NCI-H2081 treated with DMSO at 0.1 percent for 48 hours (cell line): Measurements from ENCODE around the gene KEL.

ENCODE experiments used
- DNase-seq: peaks from one replicate; lab custom pipeline; 2025; lab: John Stamatoyannopoulos, UW

The KEL gene

DNA sequence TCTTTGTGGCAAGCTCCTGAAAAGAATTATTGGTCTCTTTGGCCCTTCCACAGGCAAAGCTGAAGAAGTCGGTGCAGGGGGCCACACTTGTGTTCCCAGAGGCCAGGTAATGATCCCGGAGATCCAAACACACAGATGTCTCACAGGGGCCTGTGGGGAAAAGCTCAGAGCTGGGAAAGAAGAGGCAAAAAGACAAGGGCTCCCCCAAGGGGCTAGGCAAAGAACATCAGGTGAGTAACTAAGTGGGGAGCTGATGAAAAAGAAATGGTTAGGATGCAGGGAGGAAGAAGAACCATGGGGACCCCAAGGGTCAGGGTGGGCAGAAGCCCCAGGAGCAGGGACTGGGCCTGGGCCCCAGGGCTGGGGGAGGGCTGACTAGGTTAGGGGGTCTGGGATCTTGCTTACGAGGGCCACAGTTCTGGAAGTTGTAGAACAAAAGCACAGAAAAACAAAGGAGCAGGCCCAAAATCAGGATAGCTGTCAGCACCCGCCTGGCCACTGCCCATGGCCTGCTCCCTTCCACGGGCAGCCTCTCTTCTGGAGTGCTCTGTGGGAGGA is 1.1 kb downstream of the KEL start:
- DNase-seq = no peak

- DNase-seq = no peak
These were observed 3.0 kb downstream of the KEL start for GRCh38 chr7:142959202-142959601.

DNA sequence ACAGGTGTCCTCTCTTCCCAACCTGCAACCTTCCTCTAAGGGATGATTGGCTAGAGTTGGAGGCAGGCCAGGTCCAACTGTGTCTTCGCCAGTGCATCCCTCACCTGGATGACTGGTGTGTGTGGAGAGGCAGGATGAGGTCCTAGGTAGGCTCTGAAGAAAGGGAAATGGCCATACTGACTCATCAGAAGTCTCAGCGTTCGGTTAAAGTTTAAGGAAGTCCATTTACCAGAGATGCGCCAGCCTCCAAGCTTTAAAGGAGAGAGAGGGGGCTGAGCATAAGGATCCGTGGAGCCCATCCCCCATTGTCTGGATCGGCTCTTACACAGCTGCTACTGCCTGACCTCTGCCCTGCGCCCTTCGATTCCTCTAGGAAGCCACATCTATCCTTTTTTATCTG is 4.4 kb downstream of the KEL start:
- no peak for DNase-seq

DNA sequence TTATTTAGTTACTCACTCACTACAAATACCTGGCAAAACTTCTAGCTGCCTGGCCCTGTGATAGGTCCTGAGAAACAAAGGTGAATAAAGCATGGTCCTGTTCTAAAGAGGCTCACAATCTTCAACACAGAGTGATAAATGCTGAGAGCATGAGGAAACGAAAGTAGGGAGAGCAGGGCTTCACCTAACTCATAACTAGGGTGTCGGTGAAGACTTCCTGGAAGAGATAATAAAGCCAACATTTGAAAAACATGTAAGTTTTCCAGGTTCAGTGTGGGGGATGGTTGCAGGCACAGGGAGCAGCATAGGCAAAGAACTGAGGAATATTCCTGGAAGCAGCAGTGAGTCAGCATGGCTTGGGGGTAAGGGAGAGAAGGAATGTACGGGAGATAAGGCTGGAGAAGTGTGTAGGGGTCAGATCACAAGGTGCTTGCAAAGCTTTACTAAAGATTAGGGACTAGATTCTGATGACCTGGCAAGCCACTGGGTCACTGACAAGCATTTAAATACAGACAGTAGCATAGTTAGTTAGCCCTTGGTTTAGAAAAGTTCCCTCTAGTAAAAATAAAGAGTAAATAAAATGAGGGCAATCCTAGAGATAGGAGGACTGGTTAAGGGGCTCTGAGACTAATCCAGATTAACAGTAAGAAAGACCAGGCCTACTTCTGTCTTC is 5.1 kb downstream of the KEL start:
- DNase-seq = no peak

GRCh38 chr7:142954680-142955268 is 7.4 kb downstream of the KEL start:
- no peak for DNase-seq

DNA sequence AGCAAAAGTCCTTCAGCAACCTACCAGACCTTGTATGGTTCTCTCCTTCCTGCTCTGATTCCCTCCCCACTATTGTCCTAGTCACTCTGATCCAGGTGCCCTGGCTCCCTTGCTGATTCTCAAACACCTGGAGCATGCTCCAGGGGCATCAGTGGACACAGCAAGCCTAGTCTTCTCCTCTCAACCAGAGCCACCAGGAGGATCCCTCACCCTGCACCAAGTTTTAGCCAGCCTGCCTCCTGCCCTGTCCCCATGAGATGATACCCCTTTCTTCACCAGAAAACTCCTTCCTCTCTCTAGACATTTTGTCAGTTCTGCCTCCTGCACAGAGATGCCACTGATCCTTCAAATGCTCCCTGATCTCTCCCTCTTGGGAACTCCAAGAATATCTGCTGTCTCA is 11.9 kb downstream of the KEL start:
- no peak for DNase-seq

DNA sequence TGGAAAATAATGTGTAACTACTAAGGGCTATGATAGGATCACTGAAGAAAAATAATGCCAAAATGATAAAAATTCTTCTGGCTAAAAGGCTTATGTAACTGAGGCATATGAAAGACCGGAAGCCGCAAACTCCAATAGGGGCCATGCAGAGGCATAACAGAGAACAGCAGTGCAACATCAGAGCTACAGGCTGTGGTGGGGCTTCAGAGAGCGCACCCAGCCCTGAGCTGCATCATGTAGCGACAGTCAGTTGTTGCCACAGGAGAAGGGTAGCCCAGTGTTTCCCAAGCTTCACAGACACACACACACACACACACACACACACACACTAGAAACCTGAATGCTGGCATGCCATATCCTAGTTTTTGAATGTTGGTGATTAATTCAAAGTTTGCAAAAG is 13.6 kb downstream of the KEL start:
- no peak for DNase-seq

DNA sequence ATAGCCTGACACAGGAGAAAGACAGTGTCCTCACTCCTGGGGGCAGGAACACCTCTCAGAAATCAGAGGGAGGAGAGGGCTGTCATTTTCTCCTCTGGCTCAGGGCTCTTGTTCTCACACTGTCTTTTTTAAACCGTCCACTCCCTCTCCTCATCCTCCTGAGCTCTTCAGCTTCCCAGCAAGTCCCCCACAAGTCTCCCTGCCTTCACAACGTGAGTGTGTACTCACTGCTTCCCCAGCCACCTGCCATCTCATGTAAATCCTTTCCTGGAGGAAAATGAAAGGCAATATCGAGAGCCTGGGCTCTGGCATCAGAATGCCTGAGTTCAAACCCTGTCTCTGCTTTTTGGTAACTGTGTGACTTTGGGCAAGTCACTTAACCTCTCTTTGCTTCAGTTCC is 17.2 kb downstream of the KEL start:
- no peak for DNase-seq

- DNase-seq = no peak
These were observed 18.4 kb downstream of the KEL start for GRCh38 chr7:142943706-142944268.

DNA sequence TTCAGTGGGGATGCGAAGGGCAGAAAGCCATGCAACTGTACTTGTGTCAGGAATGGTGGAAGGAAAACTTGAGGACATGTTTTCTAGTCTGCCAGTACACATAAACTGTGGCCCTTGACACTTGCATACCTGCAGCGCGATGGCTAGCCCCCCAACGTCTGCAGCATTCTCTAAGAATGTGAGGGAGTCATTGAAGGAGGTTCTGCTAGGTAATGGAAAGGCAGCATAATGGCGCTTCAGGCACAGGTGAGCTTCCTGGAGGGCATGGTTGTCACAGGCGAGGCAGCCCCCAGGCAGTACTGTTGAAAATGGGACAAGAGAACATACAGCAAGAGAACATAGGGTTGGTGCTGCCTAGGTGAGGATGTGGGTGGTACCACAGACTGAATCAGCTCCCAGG is 19.4 kb downstream of the KEL start:
- no peak for DNase-seq

DNA sequence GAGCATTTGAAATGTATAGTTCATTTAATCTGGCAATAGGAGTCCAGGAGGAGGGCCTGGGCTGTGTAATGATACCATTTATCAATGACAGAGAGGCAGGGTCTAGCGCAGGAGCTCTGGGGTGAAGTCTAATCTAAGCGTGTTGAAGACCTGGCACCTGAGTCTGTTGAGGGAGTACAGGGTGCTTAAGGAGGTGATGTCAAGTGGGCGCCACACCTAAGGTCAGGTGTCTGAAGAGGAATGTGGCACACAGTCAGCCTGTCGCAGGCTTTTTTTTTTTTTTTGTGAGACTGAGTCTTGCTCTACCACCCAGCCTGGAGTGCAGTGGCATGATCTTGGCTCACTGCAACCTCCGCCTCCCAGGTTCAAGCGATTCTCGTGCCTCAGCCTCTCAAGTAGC is 20.6 kb downstream of the KEL start:
- DNase-seq = no peak

GRCh38 chr7:142940966-142941535 is 21.1 kb downstream of the KEL start:
- no peak for DNase-seq

DNA sequence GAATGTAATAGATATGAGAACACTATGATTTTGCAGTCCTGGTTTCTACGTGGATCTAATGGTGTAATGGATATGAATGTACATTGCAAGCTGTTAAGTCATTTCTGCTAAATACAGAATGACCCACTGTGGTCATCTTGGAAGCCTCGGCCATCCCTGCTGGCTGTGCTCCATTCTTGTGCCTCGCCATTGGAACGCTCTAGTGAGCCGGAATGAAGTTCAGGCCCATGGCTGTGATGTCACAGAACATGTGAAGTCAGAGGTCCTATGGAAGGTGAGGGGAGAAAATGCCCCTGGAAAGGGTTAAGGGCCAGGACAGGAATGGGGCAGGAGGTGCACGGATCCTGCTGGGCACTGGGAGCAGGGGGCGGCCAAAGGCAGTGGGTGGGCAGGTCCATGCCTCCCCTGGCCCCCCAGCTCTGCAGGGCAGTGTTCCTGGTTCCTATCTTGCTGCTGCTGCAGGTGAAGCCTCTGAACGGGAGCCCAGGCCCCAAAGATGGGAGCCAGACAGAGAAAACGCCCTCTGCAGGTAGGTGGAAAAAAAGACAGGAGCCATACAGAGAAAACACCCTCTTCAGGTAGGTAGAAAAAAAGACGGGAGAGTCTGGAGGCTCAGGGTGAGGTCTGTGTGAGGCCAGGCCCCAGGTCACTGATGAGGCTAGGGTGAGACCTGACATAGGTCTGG is 22.8 kb downstream of the KEL start, which contains the start of gene LLCFC1:
TSS of gene LLCFC1 (plus strand) at position 259 of the 685 bp plus-strand sequence. CDS start at position 397, 138 bp downstream.
- no peak for DNase-seq

GRCh38 chr7:142938611-142939010 is 23.6 kb downstream of the KEL start:
- DNase-seq = no peak

DNA sequence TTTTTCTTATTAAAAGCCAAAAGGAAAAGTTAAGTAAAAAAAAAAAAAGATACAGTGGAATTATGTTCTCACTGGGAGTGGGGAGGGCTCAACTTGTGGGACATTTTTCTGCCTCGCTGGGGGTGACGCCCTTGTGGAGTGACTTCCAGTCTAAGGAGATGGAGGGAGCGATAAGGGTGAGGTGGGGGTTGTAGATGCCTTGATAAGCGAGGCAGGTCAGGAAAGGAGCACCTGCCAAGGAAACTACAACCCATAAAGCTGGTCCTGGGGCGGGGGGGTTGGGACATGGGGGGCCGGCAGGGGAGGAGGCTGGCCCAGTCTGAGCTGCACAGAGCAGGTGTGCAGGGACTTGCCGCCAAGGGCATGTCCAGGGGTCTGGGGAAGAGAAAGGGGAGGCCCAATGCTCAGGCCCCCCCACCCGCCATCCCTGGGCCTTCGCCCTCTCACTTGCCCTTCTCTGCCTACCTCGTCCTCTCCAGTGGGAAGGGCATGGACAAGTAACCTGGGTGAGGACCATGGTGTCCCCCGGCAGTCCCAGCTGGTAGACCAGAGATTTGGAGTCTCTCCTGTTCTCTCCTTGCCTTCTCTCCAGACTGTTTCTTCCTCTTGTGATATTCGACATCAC is 26.1 kb downstream of the KEL start:
- DNase-seq = no peak

DNA sequence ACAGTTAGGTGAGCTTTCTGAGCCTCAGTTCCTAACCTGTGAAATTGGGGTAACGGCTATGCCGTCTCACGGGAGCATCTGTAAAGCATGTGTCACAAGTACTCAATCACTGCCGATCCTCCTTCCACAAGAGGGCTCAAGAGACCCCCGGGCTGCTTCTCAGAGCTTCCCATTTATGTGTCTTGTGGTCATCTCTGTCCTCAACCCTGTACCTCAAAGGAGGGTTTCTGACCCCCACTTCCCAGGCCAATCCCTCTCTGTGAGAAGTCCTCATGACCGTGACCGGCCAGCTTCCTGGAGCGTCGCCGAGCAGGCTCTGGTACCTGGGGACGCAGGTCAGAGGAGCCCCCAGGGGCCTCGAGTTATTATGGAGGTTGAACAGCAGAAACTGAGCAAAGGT is 28.1 kb downstream of the KEL start:
- DNase-seq = no peak

DNA sequence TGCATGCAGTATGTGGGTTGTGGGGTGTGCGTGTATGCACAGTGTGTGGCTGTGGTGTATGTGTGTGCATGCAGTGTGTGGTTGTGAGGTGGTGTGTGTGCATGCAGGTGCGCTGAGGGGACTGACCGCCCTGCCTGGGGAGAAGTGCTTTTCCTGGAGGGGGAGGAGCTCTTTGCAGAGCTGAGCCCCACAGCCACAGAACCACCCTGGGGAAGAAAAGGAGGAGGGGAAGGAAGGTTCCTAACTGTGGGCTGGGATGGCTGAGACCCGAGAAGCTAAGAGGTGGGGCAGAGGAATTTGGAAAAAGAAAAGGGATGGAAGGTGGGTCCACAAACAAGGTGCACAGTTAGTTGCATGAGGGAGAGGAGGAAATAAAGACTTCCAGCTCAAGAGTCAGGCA is 28.5 kb downstream of the KEL start, which contains the start of gene TRPV5:
TSS of gene TRPV5 (minus strand) at position 123 of the 400 bp plus-strand sequence. CDS start 287 bp downstream, outside the sequence.
- no peak for DNase-seq

DNA sequence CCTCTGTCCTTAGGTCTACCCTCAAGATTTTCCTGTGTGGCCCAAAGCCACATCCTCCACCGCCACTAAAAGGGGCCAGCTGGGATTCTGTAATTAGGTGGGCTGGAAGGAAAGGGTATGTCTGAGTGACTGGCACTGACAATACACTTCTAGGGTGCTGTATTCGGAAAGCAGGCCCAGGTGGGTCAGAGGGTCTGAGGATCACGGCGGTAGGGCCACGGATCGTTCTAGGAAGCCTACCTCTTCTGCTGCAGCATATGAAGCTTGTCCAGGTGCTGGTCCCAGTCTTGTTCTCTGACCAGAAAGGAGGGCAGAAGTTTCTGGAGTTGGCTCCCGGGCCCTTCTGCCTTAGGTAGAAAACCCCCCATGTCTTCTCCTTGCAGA is 29.1 kb downstream of the KEL start:
- DNase-seq = no peak

DNA sequence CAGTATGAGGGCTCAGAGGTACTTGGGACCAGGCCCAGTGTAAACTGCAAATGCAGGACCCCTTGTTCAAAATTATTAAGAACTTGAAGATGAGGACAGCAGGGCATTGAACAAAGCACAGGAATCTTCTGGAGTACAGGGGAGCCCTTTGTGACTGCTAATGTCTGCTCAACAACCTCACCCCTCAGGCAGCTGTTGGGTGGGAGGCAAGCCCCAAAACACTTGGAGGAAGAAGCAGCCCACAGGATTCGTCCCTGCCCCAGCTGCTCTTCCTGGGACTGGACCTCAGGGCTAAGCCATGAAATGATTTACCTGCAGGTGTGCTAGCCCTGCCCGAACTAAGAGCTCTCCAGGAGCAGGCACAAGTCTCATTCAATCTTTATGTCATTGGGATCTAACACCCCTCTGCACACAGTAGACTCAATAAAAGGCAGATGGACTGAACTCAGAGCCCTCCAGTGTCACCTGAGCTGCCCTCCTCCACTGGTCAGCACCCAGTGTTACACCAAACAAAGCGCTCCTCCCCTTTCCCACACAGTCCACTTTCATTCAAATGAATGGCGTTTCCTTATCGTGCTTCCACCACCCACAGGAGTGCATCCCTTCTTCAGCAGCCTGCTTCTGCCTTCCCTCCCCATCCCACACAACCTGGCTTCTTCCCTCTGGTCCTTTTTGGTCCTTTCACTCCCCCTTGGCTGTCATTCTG is 29.6 kb downstream of the KEL start:
- DNase-seq = no peak

DNA sequence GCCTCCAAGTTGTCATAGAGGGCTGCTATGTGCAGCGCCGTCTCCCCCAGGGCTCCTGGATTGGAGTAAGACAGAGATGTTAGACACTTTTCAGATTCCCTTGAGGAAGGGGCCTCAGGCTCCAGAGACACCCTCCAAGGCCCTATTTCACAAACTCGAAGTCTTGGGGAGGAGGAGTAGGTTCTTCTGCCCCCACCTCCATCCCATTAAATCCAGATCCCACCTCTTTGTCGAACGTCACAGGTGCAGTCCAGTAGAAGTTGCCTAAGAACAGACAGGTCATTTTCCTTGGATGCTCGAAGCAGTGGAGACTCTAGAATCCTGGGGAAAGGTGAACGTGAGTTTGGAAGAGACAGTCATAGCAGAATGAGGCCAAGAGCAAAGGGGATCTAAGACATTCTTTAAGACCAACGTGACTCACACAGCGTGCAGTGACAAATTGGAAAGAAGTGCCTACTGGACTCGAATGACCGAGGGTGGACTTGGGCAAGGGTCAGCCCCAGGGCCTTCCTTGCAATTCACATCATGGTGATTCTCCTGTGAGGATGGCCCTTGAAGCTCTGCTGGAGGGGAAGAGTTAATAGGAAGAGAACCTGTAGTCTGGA is 31.9 kb downstream of the KEL start:
- DNase-seq = no peak

DNA sequence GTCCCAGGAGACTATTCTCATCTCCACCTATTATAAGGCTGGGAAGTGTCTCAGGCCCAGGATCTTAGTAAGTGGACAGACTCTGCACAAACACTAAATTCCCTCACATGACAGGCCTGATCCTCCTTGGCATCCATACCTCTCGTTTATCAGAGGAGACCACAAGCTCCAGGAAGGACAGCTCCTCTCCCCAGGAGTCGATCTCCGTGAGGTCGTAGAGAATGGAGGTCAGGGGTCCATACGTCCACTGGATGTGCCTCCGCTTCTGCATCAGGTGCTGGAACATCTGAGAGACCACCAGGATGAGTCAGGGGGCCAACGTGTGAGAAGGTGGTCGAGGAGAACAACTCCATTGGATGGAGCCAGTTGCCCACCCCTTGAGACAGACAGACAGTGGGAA is 34.2 kb downstream of the KEL start:
- DNase-seq = no peak
